PC-3 (cell line): ENCODE measurements around the gene LMX1A.

Experiments
- EZH2 ChIP-seq: fragments of 300-600 bp; sonication (generic); IDR thresholded peaks from one replicate; pipeline ENCODE4 v1.6.1; 2017; ENCODE audit warnings: antibody characterized with exemption, mild to moderate bottlenecking, low read length; ENCODE audit not compliant: unreplicated experiment
- TF ChIP-seq, protein P1 (sequence below): fragments of 300-600 bp; sonication (generic); conservative IDR thresholded peaks from 2 replicates; pipeline ENCODE4 v1.5.1; 2017; ENCODE audit warnings: antibody characterized with exemption, low read depth, mild to moderate bottlenecking, low read length

DNA sequence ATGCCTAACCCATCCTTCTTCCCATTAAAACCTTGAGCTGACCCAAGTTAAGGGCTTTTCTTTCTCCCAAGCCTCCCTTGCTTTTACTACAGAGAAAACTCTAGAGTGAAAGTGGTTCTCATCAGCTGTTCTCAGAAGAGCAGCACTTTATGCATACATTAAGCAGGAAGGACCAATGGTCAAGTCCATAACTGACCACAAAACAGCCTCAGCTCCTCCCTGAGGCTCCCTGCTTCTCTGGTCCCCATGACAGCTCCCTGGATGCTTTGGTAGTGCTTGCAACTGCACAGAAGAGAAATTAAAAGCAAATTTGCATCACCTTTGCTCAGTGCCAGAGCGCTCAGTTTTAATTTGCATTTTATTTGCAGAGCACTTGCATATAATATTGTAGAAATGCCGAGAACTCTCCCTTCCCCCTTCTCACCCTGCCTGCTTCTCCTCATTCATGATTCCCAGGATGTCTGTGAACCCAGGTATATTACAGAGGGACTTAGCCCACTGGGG lies 56.1 kb downstream of the LMX1A start:
- TF ChIP-seq EZH2 = no peak
- TF ChIP-seq, protein P1, sequence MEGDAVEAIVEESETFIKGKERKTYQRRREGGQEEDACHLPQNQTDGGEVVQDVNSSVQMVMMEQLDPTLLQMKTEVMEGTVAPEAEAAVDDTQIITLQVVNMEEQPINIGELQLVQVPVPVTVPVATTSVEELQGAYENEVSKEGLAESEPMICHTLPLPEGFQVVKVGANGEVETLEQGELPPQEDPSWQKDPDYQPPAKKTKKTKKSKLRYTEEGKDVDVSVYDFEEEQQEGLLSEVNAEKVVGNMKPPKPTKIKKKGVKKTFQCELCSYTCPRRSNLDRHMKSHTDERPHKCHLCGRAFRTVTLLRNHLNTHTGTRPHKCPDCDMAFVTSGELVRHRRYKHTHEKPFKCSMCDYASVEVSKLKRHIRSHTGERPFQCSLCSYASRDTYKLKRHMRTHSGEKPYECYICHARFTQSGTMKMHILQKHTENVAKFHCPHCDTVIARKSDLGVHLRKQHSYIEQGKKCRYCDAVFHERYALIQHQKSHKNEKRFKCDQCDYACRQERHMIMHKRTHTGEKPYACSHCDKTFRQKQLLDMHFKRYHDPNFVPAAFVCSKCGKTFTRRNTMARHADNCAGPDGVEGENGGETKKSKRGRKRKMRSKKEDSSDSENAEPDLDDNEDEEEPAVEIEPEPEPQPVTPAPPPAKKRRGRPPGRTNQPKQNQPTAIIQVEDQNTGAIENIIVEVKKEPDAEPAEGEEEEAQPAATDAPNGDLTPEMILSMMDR = no peak
